ENCODE results near the gene MYL12B.

MYL12B gene

GRCh38 chr18:3286159-3286558 lies 24.2 kb downstream of the MYL12B start:
- in situ Hi-C loops (cut with MboI; ENCODE audit: low sequenced_read_pairs, unreplicated experiment): loop anchor here (5.0 to 25.0 kb wide), 3 partner anchors 309 to 701 kb away; no protein-coding TSS in a partner anchor
- no peak for DNase-seq (ENCODE audit: low spot score)
- no peak for TF ChIP-seq CTCF (IDR thresholded peaks at IDR 0.05; ENCODE audit: borderline replicate concordance, control extremely low read depth, extremely low read depth, insufficient read depth, missing control alignments)

GRCh38 chr18:3293196-3293951 lies 31.4 kb downstream of the MYL12B start:
- no peak for TF ChIP-seq CTCF (IDR thresholded peaks at IDR 0.05; ENCODE audit: borderline replicate concordance, control extremely low read depth, extremely low read depth, insufficient read depth, missing control alignments)
- DNase-seq (ENCODE audit: low spot score): no peak
- in situ Hi-C loops (cut with MboI; ENCODE audit: low sequenced_read_pairs, unreplicated experiment): loop anchor here (25.0 kb wide), 1 partner anchor 694 kb away; no protein-coding TSS in a partner anchor

- DNase-seq (ENCODE audit: low spot score): no peak
- in situ Hi-C loops (cut with MboI; ENCODE audit: low sequenced_read_pairs, unreplicated experiment): loop anchor here (25.0 kb wide), 1 partner anchor 693 kb away; no protein-coding TSS in a partner anchor
- no peak for TF ChIP-seq CTCF (IDR thresholded peaks at IDR 0.05; ENCODE audit: borderline replicate concordance, control extremely low read depth, extremely low read depth, insufficient read depth, missing control alignments)
These were observed 32.6 kb downstream of the MYL12B start for GRCh38 chr18:3294435-3295080.

- DNase-seq (ENCODE audit: low spot score): peak; percentile 82
- in situ Hi-C loops (cut with MboI; ENCODE audit: low sequenced_read_pairs, unreplicated experiment): loop anchor here (25.0 kb wide), 1 partner anchor 690 kb away; no protein-coding TSS in a partner anchor
- peak; percentile 93 for TF ChIP-seq CTCF (IDR thresholded peaks at IDR 0.05; ENCODE audit: borderline replicate concordance, control extremely low read depth, extremely low read depth, insufficient read depth, missing control alignments)
These were observed 35.4 kb downstream of the MYL12B start for GRCh38 chr18:3297025-3297984.

GRCh38 chr18:3304832-3305231 lies 42.9 kb downstream of the MYL12B start:
- in situ Hi-C loops (cut with MboI; ENCODE audit: low sequenced_read_pairs, unreplicated experiment): no loop called here
- TF ChIP-seq CTCF (IDR thresholded peaks at IDR 0.05; ENCODE audit: borderline replicate concordance, control extremely low read depth, extremely low read depth, insufficient read depth, missing control alignments): no peak
- DNase-seq (ENCODE audit: low spot score): no peak

- no peak for DNase-seq (ENCODE audit: low spot score)
- in situ Hi-C loops (cut with MboI; ENCODE audit: low sequenced_read_pairs, unreplicated experiment): no loop called here
- TF ChIP-seq CTCF (IDR thresholded peaks at IDR 0.05; ENCODE audit: borderline replicate concordance, control extremely low read depth, extremely low read depth, insufficient read depth, missing control alignments): no peak
These were observed 43.4 kb downstream of the MYL12B start for GRCh38 chr18:3305354-3305762.

All from GM13976 (cell line).